K562 (cell line): ENCODE measurements around the gene PDE4A. TPM values are rescaled to one million over a fixed set of nuclear protein-coding genes. Genes with fewer than 3 reads are reported as not detected.

Experiments used
- ARHGAP35 ChIP-seq: fragments of 450-650 bp; IDR thresholded peaks from 2 replicates; pipeline ENCODE4 v1.6.1; 2018; ENCODE audit not compliant: partially characterized antibody
- CXXC5 ChIP-seq: fragments of 250-450 bp; sonication (Bioruptor Pico); IDR thresholded peaks from 2 replicates; pipeline ENCODE4 v1.8.0; 2022; ENCODE audit warnings: inconsistent platforms, mild to moderate bottlenecking, moderate library complexity
- EWSR1 ChIP-seq: fragments of 450-650 bp; IDR thresholded peaks from 2 replicates; pipeline ENCODE4 v1.6.1; 2018; ENCODE audit warnings: borderline replicate concordance, mild to moderate bottlenecking, low read depth, moderate library complexity; ENCODE audit not compliant: partially characterized antibody
- FUS ChIP-seq: fragments of 200-400 bp; formaldehyde crosslinking; optimal IDR thresholded peaks from 2 replicates; pipeline ENCODE3; 2017; ENCODE audit warnings: low read depth, low read length
- MAFK ChIP-seq: IDR thresholded peaks from 2 replicates; pipeline ENCODE4 v1.6.1; 2011; ENCODE audit warnings: low read length, improper control_type of control experiment
- NEUROD1 ChIP-seq: fragments of 150-350 bp; IDR thresholded peaks from 2 replicates; pipeline ENCODE4 v1.6.1; 2014; ENCODE audit warnings: borderline replicate concordance, low read length, low read depth; ENCODE audit not compliant: partially characterized antibody
- PHTF2 ChIP-seq: fragments of 250-450 bp; sonication (Bioruptor Pico); IDR thresholded peaks from 2 replicates; pipeline ENCODE4 v1.5.0; 2021; ENCODE audit warnings: mild to moderate bottlenecking
- RBFOX2 ChIP-seq: fragments of 200-400 bp; formaldehyde crosslinking; IDR thresholded peaks from 2 replicates; pipeline ENCODE4 v1.6.1; 2017; ENCODE audit warnings: low read depth, mild to moderate bottlenecking, low read length, moderate library complexity
- SMAD1 ChIP-seq: fragments of 150-350 bp; IDR thresholded peaks from 2 replicates; pipeline ENCODE4 v1.6.1; 2014; ENCODE audit warnings: low read length, low read depth; ENCODE audit not compliant: partially characterized antibody
- TAF9B ChIP-seq: fragments of 450-650 bp; IDR thresholded peaks from 2 replicates; pipeline ENCODE4 v1.6.1; 2018; ENCODE audit warnings: mild to moderate bottlenecking; ENCODE audit not compliant: partially characterized antibody
- ZNF589 ChIP-seq: fragments of 200-800 bp; sonication (Bioruptor generic); IDR thresholded peaks from 2 replicates; pipeline ENCODE4 v1.6.1; 2016; ENCODE audit warnings: low read depth, missing genetic modification characterization, missing compliant biosample characterization
- polyA plus RNA-seq, 8 experiments: library from polyadenylated mRNA; depleted of rRNA in 4 of 8; stranded (reverse) in 5 of 8; unstranded in 3 of 8; fragments of >200 nt; fragmentation: Nextera tagmentation in 2 of 8; fragmentation: Illumina TruSeq in 1 of 8; extraction: Ambion mirVana in 2 of 8; extraction: Trizol in 1 of 8; gene quantifications; 2 replicates each; pipeline versions ENCODE4 v1.2.1 to v1.2.3, GENCODE V29; 2011 to 2014; ENCODE audit warnings: inconsistent platforms in 1 of 8, missing spikeins in 1 of 8
- total RNA-seq, 7 experiments: library from RNA; depleted of rRNA in 6 of 7; stranded (reverse); fragments of >200 nt in 6 of 7; fragmentation: Illumina TruSeq in 2 of 7; extraction: Trizol in 2 of 7; gene quantifications; 2 replicates each; pipeline versions ENCODE4 v1.2.1 to v1.2.3, GENCODE V29; 2011 to 2021; ENCODE audit warnings: low replicate concordance in 1 of 7
- TF ChIP-seq, protein P1 (sequence below): fragments of 250-450 bp; sonication (Bioruptor Pico); IDR thresholded peaks from 2 replicates; pipeline ENCODE4 v1.9.0; 2021; ENCODE audit warnings: mild to moderate bottlenecking, inconsistent platforms
- TF ChIP-seq, protein P2 (sequence below), 2 experiments: fragments of 450-650 bp in 1 of 2; sonication (generic) in 1 of 2; formaldehyde crosslinking in 1 of 2; IDR thresholded peaks in 1 of 2; conservative IDR thresholded peaks in 1 of 2; 2 replicates each; pipeline versions ENCODE4 v1.6.1 to v1.8.1; 2016 to 2023; ENCODE audit warnings: mild to moderate bottlenecking in 2 of 2, moderate library complexity in 2 of 2, inconsistent platforms in 1 of 2, missing genetic modification reagents in 1 of 2
- TF ChIP-seq, protein P3 (sequence below): fragments of 200-800 bp; sonication (Bioruptor generic); IDR thresholded peaks from 2 replicates; pipeline ENCODE4 v1.6.1; 2017; ENCODE audit warnings: missing genetic modification characterization, missing compliant biosample characterization
- TF ChIP-seq, protein P4 (sequence below): fragments of 250-450 bp; sonication (Bioruptor Pico); IDR thresholded peaks from 2 replicates; pipeline ENCODE4 v1.5.0; 2022; ENCODE audit warnings: mild to moderate bottlenecking
- TF ChIP-seq, protein P5 (sequence below): fragments of 250-450 bp; sonication (Bioruptor Pico); IDR thresholded peaks from 2 replicates; pipeline ENCODE4 v1.8.0; 2021; ENCODE audit warnings: borderline replicate concordance, mild to moderate bottlenecking, moderate library complexity; ENCODE audit not compliant: poor library complexity, severe bottlenecking
- TF ChIP-seq, protein P6 (sequence below): fragments of 450-650 bp; formaldehyde crosslinking; IDR thresholded peaks from 2 replicates; pipeline ENCODE4 v1.4.0; 2020; ENCODE audit warnings: mild to moderate bottlenecking, mixed read lengths

Gene PDE4A
- total and polyA plus RNA-seq, 9 of the 15 experiments (the other 6 are each of a cell fraction or from before 2014, with no cell fraction given): 0.66 to 26.9 (median 4.6) TPM

DNA sequence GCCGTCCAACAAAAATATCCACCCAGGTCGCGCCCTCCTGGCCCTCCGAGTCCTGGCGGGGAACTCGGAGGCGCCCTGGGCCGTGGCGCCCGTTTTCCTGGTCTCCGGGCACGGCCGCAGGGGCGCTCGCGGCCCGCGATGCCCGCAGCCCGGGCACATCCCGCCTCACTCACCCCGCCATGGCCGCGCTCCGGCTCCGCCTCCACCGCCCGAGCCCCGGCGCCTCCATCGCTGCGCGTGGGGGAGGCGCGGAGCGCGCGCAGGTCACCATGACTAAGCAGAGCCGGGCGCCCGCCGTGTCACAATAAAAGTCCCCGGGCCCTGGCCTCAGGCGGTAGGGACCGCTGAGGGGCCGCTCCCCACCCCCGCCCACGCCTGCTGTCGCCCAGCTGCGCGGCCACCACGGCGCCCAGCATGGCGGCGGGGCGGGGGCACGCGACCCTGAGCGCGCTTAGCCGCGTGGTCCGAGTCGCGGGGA is 82.2 kb downstream of the PDE4A start (continued):
- TF ChIP-seq, protein P1, sequence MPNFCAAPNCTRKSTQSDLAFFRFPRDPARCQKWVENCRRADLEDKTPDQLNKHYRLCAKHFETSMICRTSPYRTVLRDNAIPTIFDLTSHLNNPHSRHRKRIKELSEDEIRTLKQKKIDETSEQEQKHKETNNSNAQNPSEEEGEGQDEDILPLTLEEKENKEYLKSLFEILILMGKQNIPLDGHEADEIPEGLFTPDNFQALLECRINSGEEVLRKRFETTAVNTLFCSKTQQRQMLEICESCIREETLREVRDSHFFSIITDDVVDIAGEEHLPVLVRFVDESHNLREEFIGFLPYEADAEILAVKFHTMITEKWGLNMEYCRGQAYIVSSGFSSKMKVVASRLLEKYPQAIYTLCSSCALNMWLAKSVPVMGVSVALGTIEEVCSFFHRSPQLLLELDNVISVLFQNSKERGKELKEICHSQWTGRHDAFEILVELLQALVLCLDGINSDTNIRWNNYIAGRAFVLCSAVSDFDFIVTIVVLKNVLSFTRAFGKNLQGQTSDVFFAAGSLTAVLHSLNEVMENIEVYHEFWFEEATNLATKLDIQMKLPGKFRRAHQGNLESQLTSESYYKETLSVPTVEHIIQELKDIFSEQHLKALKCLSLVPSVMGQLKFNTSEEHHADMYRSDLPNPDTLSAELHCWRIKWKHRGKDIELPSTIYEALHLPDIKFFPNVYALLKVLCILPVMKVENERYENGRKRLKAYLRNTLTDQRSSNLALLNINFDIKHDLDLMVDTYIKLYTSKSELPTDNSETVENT: peak; percentile 61
- TF ChIP-seq, protein P2, sequence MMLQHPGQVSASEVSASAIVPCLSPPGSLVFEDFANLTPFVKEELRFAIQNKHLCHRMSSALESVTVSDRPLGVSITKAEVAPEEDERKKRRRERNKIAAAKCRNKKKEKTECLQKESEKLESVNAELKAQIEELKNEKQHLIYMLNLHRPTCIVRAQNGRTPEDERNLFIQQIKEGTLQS (IDR thresholded peaks at IDR 0.05): no peak; the same call in 1 of the 2 replicates
- TF ChIP-seq, protein P2 (CRISPR knock-in tag; conservative IDR thresholded peaks at IDR 0.05): peak; percentile 88; the same call in 1 of the 2 replicates
- TF ChIP-seq MAFK (peak; percentile 85), NEUROD1 (peak; percentile 93), EWSR1 (no peak), SMAD1 (peak; percentile 68), ARHGAP35 (no peak), RBFOX2 (peak; percentile 93), ZNF589 (peak; percentile 79), CXXC5 (CRISPR knock-in tag) (peak; percentile 98), TAF9B (peak; percentile 63), PHTF2 (no peak), FUS (peak; percentile 65)
- TF ChIP-seq, protein P3, sequence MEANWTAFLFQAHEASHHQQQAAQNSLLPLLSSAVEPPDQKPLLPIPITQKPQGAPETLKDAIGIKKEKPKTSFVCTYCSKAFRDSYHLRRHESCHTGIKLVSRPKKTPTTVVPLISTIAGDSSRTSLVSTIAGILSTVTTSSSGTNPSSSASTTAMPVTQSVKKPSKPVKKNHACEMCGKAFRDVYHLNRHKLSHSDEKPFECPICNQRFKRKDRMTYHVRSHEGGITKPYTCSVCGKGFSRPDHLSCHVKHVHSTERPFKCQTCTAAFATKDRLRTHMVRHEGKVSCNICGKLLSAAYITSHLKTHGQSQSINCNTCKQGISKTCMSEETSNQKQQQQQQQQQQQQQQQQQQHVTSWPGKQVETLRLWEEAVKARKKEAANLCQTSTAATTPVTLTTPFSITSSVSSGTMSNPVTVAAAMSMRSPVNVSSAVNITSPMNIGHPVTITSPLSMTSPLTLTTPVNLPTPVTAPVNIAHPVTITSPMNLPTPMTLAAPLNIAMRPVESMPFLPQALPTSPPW (CRISPR knock-in tag): peak; percentile 89
- TF ChIP-seq, protein P4, sequence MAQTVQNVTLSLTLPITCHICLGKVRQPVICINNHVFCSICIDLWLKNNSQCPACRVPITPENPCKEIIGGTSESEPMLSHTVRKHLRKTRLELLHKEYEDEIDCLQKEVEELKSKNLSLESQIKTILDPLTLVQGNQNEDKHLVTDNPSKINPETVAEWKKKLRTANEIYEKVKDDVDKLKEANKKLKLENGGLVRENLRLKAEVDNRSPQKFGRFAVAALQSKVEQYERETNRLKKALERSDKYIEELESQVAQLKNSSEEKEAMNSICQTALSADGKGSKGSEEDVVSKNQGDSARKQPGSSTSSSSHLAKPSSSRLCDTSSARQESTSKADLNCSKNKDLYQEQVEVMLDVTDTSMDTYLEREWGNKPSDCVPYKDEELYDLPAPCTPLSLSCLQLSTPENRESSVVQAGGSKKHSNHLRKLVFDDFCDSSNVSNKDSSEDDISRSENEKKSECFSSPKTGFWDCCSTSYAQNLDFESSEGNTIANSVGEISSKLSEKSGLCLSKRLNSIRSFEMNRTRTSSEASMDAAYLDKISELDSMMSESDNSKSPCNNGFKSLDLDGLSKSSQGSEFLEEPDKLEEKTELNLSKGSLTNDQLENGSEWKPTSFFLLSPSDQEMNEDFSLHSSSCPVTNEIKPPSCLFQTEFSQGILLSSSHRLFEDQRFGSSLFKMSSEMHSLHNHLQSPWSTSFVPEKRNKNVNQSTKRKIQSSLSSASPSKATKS (CRISPR knock-in tag): no peak
- TF ChIP-seq, protein P5, sequence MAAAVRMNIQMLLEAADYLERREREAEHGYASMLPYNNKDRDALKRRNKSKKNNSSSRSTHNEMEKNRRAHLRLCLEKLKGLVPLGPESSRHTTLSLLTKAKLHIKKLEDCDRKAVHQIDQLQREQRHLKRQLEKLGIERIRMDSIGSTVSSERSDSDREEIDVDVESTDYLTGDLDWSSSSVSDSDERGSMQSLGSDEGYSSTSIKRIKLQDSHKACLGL (CRISPR knock-in tag): peak; percentile 45
- TF ChIP-seq, protein P6, sequence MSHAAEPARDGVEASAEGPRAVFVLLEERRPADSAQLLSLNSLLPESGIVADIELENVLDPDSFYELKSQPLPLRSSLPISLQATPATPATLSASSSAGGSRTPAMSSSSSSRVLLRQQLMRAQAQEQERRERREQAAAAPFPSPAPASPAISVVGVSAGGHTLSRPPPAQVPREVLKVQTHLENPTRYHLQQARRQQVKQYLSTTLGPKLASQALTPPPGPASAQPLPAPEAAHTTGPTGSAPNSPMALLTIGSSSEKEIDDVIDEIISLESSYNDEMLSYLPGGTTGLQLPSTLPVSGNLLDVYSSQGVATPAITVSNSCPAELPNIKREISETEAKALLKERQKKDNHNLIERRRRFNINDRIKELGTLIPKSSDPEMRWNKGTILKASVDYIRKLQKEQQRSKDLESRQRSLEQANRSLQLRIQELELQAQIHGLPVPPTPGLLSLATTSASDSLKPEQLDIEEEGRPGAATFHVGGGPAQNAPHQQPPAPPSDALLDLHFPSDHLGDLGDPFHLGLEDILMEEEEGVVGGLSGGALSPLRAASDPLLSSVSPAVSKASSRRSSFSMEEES: peak; percentile 1; the same call in 1 of the 2 replicates
